Endothelial cell of umbilical vein (primary cell): Measurements from ENCODE around the gene CARD19. TPM values are rescaled to one million over a fixed set of nuclear protein-coding genes. Genes with fewer than 3 reads are reported as not detected.

ENCODE experiments used
- BruUV-seq: library from RNA; stranded (reverse); fragments of 400-500 nt; replicated peaks from 2 replicates; lab custom pipeline; 2021; lab: Mats Ljungman, UMichigan
- CTCF ChIA-PET: fragments of 300-600, 350-600 bp; sonication (Branson Sonifier 250); formaldehyde crosslinking; loops from one replicate; lab custom pipeline; 2021; ENCODE audit warnings: antibody characterized with exemption, inconsistent platforms; lab: Charles Lee
- POLR2A ChIA-PET: fragments of 300-600, 350-600 bp; sonication (Branson Sonifier 250); formaldehyde crosslinking; loops from one replicate; lab custom pipeline; 2021; ENCODE audit warnings: antibody characterized with exemption, inconsistent platforms; lab: Charles Lee
- DNase-seq: peaks from one replicate; pipeline ENCODE4 v3.0.0-alpha.2; 2011; ENCODE audit warnings: low read depth, low spot score
- FAIRE-seq: peaks from 2 replicates; lab custom pipeline; 2011; peaks lifted over from hg19 to GRCh38; lab: Jason Lieb, UNC
- H2AFZ ChIP-seq: 2 replicates; pipeline ENCODE4 v1.6.0; 2012; ENCODE audit warnings: low read depth, low read length, control low read depth, inconsistent platforms
- H3K27ac ChIP-seq: 2 replicates; pipeline ENCODE4 v1.5.1; 2011; ENCODE audit warnings: low read depth, mild to moderate bottlenecking, control low read depth, low read length, moderate library complexity; ENCODE audit not compliant: insufficient read depth
- H3K27me3 ChIP-seq, 2 experiments: 2 replicates each; pipeline versions ENCODE4 v1.6.0 to v1.6.1; 2011; ENCODE audit warnings: low read length in 2 of 2, mixed read lengths in 1 of 2; ENCODE audit not compliant: control insufficient read depth in 2 of 2, insufficient read depth in 2 of 2
- H3K36me3 ChIP-seq, 2 experiments: 2 replicates in 1 of 2; 3 replicates in 1 of 2; pipeline ENCODE4 v1.5.1; 2011; ENCODE audit warnings: low read length in 2 of 2, mild to moderate bottlenecking in 1 of 2, moderate library complexity in 1 of 2; ENCODE audit not compliant: control insufficient read depth in 2 of 2, insufficient read depth in 2 of 2; ENCODE audit errors: extremely low read depth in 1 of 2
- H3K4me1 ChIP-seq: 3 replicates; pipeline ENCODE4 v1.5.1; 2011; ENCODE audit warnings: mild to moderate bottlenecking, low read length; ENCODE audit not compliant: control insufficient read depth, insufficient read depth; ENCODE audit errors: extremely low read depth
- H3K4me2 ChIP-seq: 2 replicates; pipeline ENCODE4 v1.6.1; 2011; ENCODE audit warnings: low read length, control low read depth, mixed read lengths; ENCODE audit not compliant: insufficient read depth
- H3K4me3 ChIP-seq, 3 experiments: fragments of 200-600 bp in 1 of 3; sonication (generic), shearing (Covaris generic) in 1 of 3; replicated peaks in 1 of 3; 2 replicates each; pipeline ENCODE4 v1.5.1; 2011 to 2016; ENCODE audit warnings: control low read depth in 3 of 3, low read length in 3 of 3, mild to moderate bottlenecking in 2 of 3, inconsistent platforms in 1 of 3, low read depth in 1 of 3, moderate library complexity in 1 of 3; ENCODE audit not compliant: insufficient read depth in 1 of 3
- H3K79me2 ChIP-seq: 2 replicates; pipeline ENCODE4 v1.6.0; 2012; ENCODE audit warnings: low read length, inconsistent platforms; ENCODE audit not compliant: control insufficient read depth, insufficient read depth
- H3K9ac ChIP-seq: replicated peaks from 2 replicates; pipeline ENCODE3; 2011; ENCODE audit warnings: low read length, control low read depth; ENCODE audit not compliant: insufficient read depth; ENCODE audit errors: extremely low read depth
- H3K9me1 ChIP-seq: replicated peaks from 3 replicates; pipeline ENCODE4 v1.6.0; 2011; ENCODE audit warnings: mild to moderate bottlenecking, low read length; ENCODE audit not compliant: control insufficient read depth, insufficient read depth; ENCODE audit errors: extremely low read depth
- H3K9me3 ChIP-seq: replicated peaks from 2 replicates; pipeline ENCODE4 v1.5.1; 2012; ENCODE audit warnings: low read length, inconsistent platforms; ENCODE audit not compliant: control insufficient read depth, insufficient read depth
- H4K20me1 ChIP-seq: replicated peaks from 2 replicates; pipeline ENCODE3; 2011; ENCODE audit warnings: mild to moderate bottlenecking, low read length; ENCODE audit not compliant: control insufficient read depth, insufficient read depth; ENCODE audit errors: extremely low read depth
- EZH2 ChIP-seq: IDR thresholded peaks from 2 replicates; pipeline ENCODE4 v1.6.1; 2012; ENCODE audit warnings: borderline replicate concordance, low read depth, mild to moderate bottlenecking, moderate library complexity, low read length, inconsistent platforms; ENCODE audit not compliant: severe bottlenecking
- FOS ChIP-seq: IDR thresholded peaks from 2 replicates; pipeline ENCODE4 v1.6.1; 2011; ENCODE audit warnings: mild to moderate bottlenecking, low read length, moderate library complexity, borderline replicate concordance; ENCODE audit not compliant: insufficient read depth
- GATA2 ChIP-seq: IDR thresholded peaks from 2 replicates; pipeline ENCODE4 v1.7.0; 2011; ENCODE audit warnings: low read depth, mild to moderate bottlenecking, moderate library complexity, mixed read lengths, low read length; ENCODE audit not compliant: insufficient read length, insufficient read depth
- POLR2AphosphoS5 ChIP-seq: IDR thresholded peaks from 2 replicates; pipeline ENCODE4 v1.6.1; 2012; ENCODE audit warnings: low read depth, mild to moderate bottlenecking, control low read depth, low read length, moderate library complexity; ENCODE audit not compliant: insufficient read depth
- dilution Hi-C: fragments of 300-500 bp; cut with MboI; formaldehyde crosslinking; loops from one replicate; pipeline ENCODE4 v1.15.0; 2019; ENCODE audit warnings: low sequenced_read_pairs; ENCODE audit not compliant: extremely low pct_ligation_motif_present
- intact Hi-C: fragments of 100-400 bp; cut with micrococcal nuclease; formaldehyde crosslinking; loops from one replicate; pipeline ENCODE4 v1.10.0; 2022
- polyA plus RNA-seq, 4 experiments: library from polyadenylated mRNA; depleted of rRNA in 3 of 4; stranded (reverse) in 3 of 4; unstranded in 1 of 4; fragments of >200 nt; gene quantifications; 2 replicates each; pipeline versions ENCODE4 v1.2.1 to v1.2.3, GENCODE V29; 2011 to 2012; ENCODE audit warnings: missing spikeins in 1 of 4
- total RNA-seq: library from RNA; stranded (reverse); gene quantifications from 2 replicates; pipeline ENCODE4 v1.2.3, GENCODE V29; 2021
- TF ChIP-seq, protein P1 (sequence below): IDR thresholded peaks from 2 replicates; pipeline ENCODE4 v1.6.1; 2011; ENCODE audit not compliant: insufficient read depth, insufficient read length
- TF ChIP-seq, protein P2 (sequence below), 2 donors: IDR thresholded peaks; 1 replicate in 1 of 2; 2 replicates in 1 of 2; pipeline ENCODE4 v1.5.1; 2011; ENCODE audit warnings: low read length in 2 of 2, mild to moderate bottlenecking in 2 of 2, moderate library complexity in 2 of 2, control low read depth in 1 of 2, inconsistent platforms in 1 of 2, low read depth in 1 of 2; ENCODE audit not compliant: insufficient read depth in 1 of 2; ENCODE audit errors: extremely low read depth in 1 of 2

Gene CARD19
- total and polyA plus RNA-seq, 2 donors (not counting 3 experiments of a cell fraction or from before 2014, with no cell fraction given) = 45.7 to 148 TPM

- FAIRE-seq (no peak), DNase-seq (no peak)
- ChIA-PET POLR2A (no interaction called here), CTCF (interaction anchor here (1.4 to 2.2 kb wide), 2 partner anchors 16 to 77 kb away, joined by 3 to 5 read pairs; no protein-coding TSS in a partner anchor)
- no peak overlapping the region for H3K4me3 ChIP-seq
- H3K27ac ChIP-seq = no peak overlapping the region
- no peaks in the 10 kb centered on the region for H3K9me3 ChIP-seq
- H3K36me3 ChIP-seq = no peaks in the 10 kb centered on the region
- H3K9me1 ChIP-seq = no peaks in the 10 kb centered on the region
- intact Hi-C loops (no loop called here), dilution Hi-C loops (no loop called here)
- no peaks in the 10 kb centered on the region for H4K20me1 ChIP-seq
- TF ChIP-seq, protein P1, sequence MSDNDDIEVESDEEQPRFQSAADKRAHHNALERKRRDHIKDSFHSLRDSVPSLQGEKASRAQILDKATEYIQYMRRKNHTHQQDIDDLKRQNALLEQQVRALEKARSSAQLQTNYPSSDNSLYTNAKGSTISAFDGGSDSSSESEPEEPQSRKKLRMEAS = no peak
- TF ChIP-seq GATA2 (no peak), POLR2AphosphoS5 (no peak), EZH2 (no peak), FOS (no peak)
- TF ChIP-seq, protein P2, sequence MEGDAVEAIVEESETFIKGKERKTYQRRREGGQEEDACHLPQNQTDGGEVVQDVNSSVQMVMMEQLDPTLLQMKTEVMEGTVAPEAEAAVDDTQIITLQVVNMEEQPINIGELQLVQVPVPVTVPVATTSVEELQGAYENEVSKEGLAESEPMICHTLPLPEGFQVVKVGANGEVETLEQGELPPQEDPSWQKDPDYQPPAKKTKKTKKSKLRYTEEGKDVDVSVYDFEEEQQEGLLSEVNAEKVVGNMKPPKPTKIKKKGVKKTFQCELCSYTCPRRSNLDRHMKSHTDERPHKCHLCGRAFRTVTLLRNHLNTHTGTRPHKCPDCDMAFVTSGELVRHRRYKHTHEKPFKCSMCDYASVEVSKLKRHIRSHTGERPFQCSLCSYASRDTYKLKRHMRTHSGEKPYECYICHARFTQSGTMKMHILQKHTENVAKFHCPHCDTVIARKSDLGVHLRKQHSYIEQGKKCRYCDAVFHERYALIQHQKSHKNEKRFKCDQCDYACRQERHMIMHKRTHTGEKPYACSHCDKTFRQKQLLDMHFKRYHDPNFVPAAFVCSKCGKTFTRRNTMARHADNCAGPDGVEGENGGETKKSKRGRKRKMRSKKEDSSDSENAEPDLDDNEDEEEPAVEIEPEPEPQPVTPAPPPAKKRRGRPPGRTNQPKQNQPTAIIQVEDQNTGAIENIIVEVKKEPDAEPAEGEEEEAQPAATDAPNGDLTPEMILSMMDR (IDR thresholded peaks at IDR 0.05; ENCODE audit: extremely low read depth in 1 of 2, insufficient read depth in 1 of 2, low read depth in 1 of 2, low read length in 2 of 2) = no peak
- no peaks in the 10 kb centered on the region for H3K79me2 ChIP-seq
- BruUV-seq = no TSS peak
- H3K4me1 ChIP-seq = no peaks in the 10 kb centered on the region
- H2AFZ ChIP-seq = no peak overlapping the region
- no peak overlapping the region for H3K4me2 ChIP-seq
- no peak overlapping the region for H3K9ac ChIP-seq
- no peaks in the 10 kb centered on the region for H3K27me3 ChIP-seq
These were observed 15.6 kb upstream of the CARD19 start for GRCh38 chr9:93080406-93080805.
